ENCODE measurements around the gene LPAR3. TPM values are rescaled to one million over a fixed set of nuclear protein-coding genes. Genes with fewer than 3 reads are reported as not detected.

Gene LPAR3
- total RNA-seq, 2 experiments from 2014 or later, result 0.58 to 0.81 TPM

GRCh38 chr1:84861988-84862644 is 30.9 kb downstream of the LPAR3 start:
- TF ChIP-seq CTCF (IDR thresholded peaks at IDR 0.05), result no peak
- intact Hi-C loops (cut with micrococcal nuclease), result no loop called here
- no peak for DNase-seq
- H3K4me1 Mint-ChIP-seq (ENCODE audit: low read depth), result peaks cover 50% of the 10 kb centered on the region
- H3K27me3 Mint-ChIP-seq, result no peaks in the 10 kb centered on the region
- no peaks in the 10 kb centered on the region for H3K9me3 Mint-ChIP-seq
- POLR2A ChIA-PET, result interaction anchor here (1.4 kb wide), 1 partner anchor 9 kb away, joined by 5 read pairs; no protein-coding TSS in a partner anchor
- ATAC-seq, result no peak
- CTCF ChIA-PET, result interaction anchor here (0.9 to 1.6 kb wide), 5 partner anchors 9 to 83 kb away, joined by 3 to 5 read pairs (median 3); no protein-coding TSS in a partner anchor
- H3K27ac Mint-ChIP-seq, result peak overlapping the region; percentile 30
- H3K36me3 Mint-ChIP-seq (ENCODE audit: low read depth), result no peaks in the 10 kb centered on the region
- peak overlapping the region; percentile 11 for H3K4me3 Mint-ChIP-seq

- intact Hi-C loops (cut with micrococcal nuclease), result no loop called here
- H3K4me1 Mint-ChIP-seq (ENCODE audit: low read depth), result peaks cover 50% of the 10 kb centered on the region
Measured at GRCh38 chr1:84861516-84861915, 31.5 kb downstream of the LPAR3 start.

GRCh38 chr1:84859866-84860265 is 33.1 kb downstream of the LPAR3 start:
- Mint-ChIP-seq H3K36me3 (ENCODE audit: low read depth) (no peaks in the 10 kb centered on the region), H3K4me1 (ENCODE audit: low read depth) (peaks cover 58% of the 10 kb centered on the region), H3K9me3 (no peaks in the 10 kb centered on the region), H3K4me3 (no peak overlapping the region), H3K27ac (no peak overlapping the region), H3K27me3 (no peaks in the 10 kb centered on the region)
- no peak for TF ChIP-seq CTCF (IDR thresholded peaks at IDR 0.05)
- intact Hi-C loops (cut with micrococcal nuclease), result no loop called here
- no peak for DNase-seq
- no peak for ATAC-seq
- ChIA-PET POLR2A (no interaction called here), CTCF (no interaction called here)

More at GRCh38 chr1:84861516-84861915, 31.5 kb downstream of the LPAR3 start:
- no peak overlapping the region for H3K27ac Mint-ChIP-seq
- no peaks in the 10 kb centered on the region for H3K27me3 Mint-ChIP-seq
- H3K9me3 Mint-ChIP-seq, result no peaks in the 10 kb centered on the region
- CTCF ChIA-PET, result interaction anchor here (0.9 to 1.6 kb wide), 5 partner anchors 8 to 83 kb away, joined by 3 to 5 read pairs (median 3); no protein-coding TSS in a partner anchor
- ATAC-seq (no peak), DNase-seq (no peak)
- POLR2A ChIA-PET, result interaction anchor here (1.4 kb wide), 1 partner anchor 8 kb away, joined by 5 read pairs; no protein-coding TSS in a partner anchor
- no peak for TF ChIP-seq CTCF (IDR thresholded peaks at IDR 0.05)
- no peaks in the 10 kb centered on the region for H3K36me3 Mint-ChIP-seq (ENCODE audit: low read depth)
- no peak overlapping the region for H3K4me3 Mint-ChIP-seq

GRCh38 chr1:84857906-84858305 is 35.1 kb downstream of the LPAR3 start:
- no peak for ATAC-seq
- POLR2A ChIA-PET, result no interaction called here

More at GRCh38 chr1:84857906-84858305, 35.1 kb downstream of the LPAR3 start:
- CTCF ChIA-PET, result interaction anchor here (1.4 kb wide), 1 partner anchor 16 kb away, joined by 3 read pairs; no protein-coding TSS in a partner anchor
- H3K36me3 Mint-ChIP-seq (ENCODE audit: low read depth), result no peaks in the 10 kb centered on the region
- TF ChIP-seq CTCF (IDR thresholded peaks at IDR 0.05), result no peak
- no peak overlapping the region for H3K27ac Mint-ChIP-seq
- no peaks in the 10 kb centered on the region for H3K27me3 Mint-ChIP-seq
- no peak overlapping the region for H3K4me3 Mint-ChIP-seq
- peaks cover 64% of the 10 kb centered on the region for H3K4me1 Mint-ChIP-seq (ENCODE audit: low read depth)
- H3K9me3 Mint-ChIP-seq, result no peaks in the 10 kb centered on the region
- no peak for DNase-seq
- intact Hi-C loops (cut with micrococcal nuclease), result no loop called here
